Transverse colon (tissue), 4 donors: ENCODE measurements around the gene GABBR2. TPM values are rescaled to one million over a fixed set of nuclear protein-coding genes. Genes with fewer than 3 reads are reported as not detected.

Source experiments
- DNase-seq: peaks from one replicate; pipeline ENCODE4 v3.0.0-alpha.2; 2019
- H3K27ac ChIP-seq, 4 donors: fragments of 200-600 bp; sonication (generic); 2 replicates each; pipeline ENCODE4 v1.5.1; 2016 to 2018; ENCODE audit warnings: inconsistent platforms in 4 of 4
- H3K27me3 ChIP-seq: fragments of 200-600 bp; sonication (generic); 2 replicates; pipeline ENCODE4 v1.5.1; 2017; ENCODE audit warnings: inconsistent platforms
- H3K36me3 ChIP-seq, 4 donors: fragments of 200-600 bp; sonication (generic); 2 replicates each; pipeline ENCODE4 v1.5.1; 2017 to 2019; ENCODE audit warnings: inconsistent platforms in 4 of 4
- H3K4me1 ChIP-seq, 4 donors: fragments of 200-600 bp; sonication (generic); 2 replicates each; pipeline ENCODE4 v1.5.1; 2017 to 2020; ENCODE audit warnings: inconsistent platforms in 4 of 4
- H3K4me3 ChIP-seq, 4 donors: fragments of 200-600 bp; sonication (generic); 1 replicate in 1 of 4; 2 replicates in 3 of 4; pipeline versions ENCODE4 v1.5.1 to v1.6.1; 2017 to 2019; ENCODE audit warnings: inconsistent platforms in 4 of 4
- H3K9me3 ChIP-seq, 2 donors: fragments of 200-600 bp; sonication (generic); 2 replicates each; pipeline ENCODE4 v1.5.1; 2017 to 2019; ENCODE audit warnings: inconsistent platforms in 2 of 2
- EP300 ChIP-seq: sonication (generic); formaldehyde crosslinking; IDR thresholded peaks from one replicate; pipeline ENCODE4 v1.6.1; 2017; ENCODE audit warnings: antibody characterized with exemption, low read depth
- POLR2A ChIP-seq: fragments of 450-650 bp; IDR thresholded peaks from one replicate; pipeline ENCODE4 v1.6.1; 2016; ENCODE audit warnings: antibody characterized with exemption, mild to moderate bottlenecking, moderate library complexity
- POLR2AphosphoS5 ChIP-seq, 3 donors: sonication (generic); formaldehyde crosslinking; IDR thresholded peaks; one replicate each; pipeline ENCODE4 v1.6.1; 2016; ENCODE audit warnings: antibody characterized with exemption in 3 of 3
- WGBS, 2 donors: methylation state at CpG; one replicate each; pipeline ENCODE4 v1.1.5; 2018; ENCODE audit warnings: low coverage in 1 of 2; 5-methylcytosine and 5-hydroxymethylcytosine counted together
- in situ Hi-C, 4 donors: fragments of 200-750 bp; cut with MboI; loops; one replicate each; pipeline versions ENCODE4 v1.15.0 to v1.15.1; 2017; ENCODE audit warnings: low sequenced_read_pairs in 3 of 4, low pct_ligation_motif_present in 1 of 4, low pct_unique_long_range_greater_than_20kb in 1 of 4
- intact Hi-C: fragments of 100-400 bp; cut with DNase I; formaldehyde crosslinking; loops from one replicate; pipeline ENCODE4 v1.15.1; 2023; ENCODE audit warnings: low total_unique reads
- total RNA-seq, 4 donors: library from RNA; depleted of rRNA; stranded (reverse); fragments of >200 nt; gene quantifications; one replicate each; pipeline ENCODE4 v1.1.0, GENCODE V29; 2016
- TF ChIP-seq, protein P1 (sequence below), 5 experiments: fragments of 200-600 bp in 3 of 5; fragments of 450-650 bp in 2 of 5; sonication (generic) in 3 of 5; IDR thresholded peaks; 1 replicate in 2 of 5; 2 replicates in 3 of 5; pipeline ENCODE4 v1.5.1; 2016 to 2017; ENCODE audit warnings: antibody characterized with exemption in 5 of 5, inconsistent platforms in 3 of 5, mild to moderate bottlenecking in 2 of 5, moderate library complexity in 1 of 5

Gene GABBR2
- total RNA-seq, 4 donors from 2014 or later = not detected

GRCh38 chr9:98311541-98311940 lies 397.2 kb downstream of the GABBR2 start:
- TF ChIP-seq POLR2AphosphoS5 (IDR thresholded peaks at IDR 0.05) (no peak), EP300 (no peak), POLR2A (no peak)
- TF ChIP-seq, protein P1, sequence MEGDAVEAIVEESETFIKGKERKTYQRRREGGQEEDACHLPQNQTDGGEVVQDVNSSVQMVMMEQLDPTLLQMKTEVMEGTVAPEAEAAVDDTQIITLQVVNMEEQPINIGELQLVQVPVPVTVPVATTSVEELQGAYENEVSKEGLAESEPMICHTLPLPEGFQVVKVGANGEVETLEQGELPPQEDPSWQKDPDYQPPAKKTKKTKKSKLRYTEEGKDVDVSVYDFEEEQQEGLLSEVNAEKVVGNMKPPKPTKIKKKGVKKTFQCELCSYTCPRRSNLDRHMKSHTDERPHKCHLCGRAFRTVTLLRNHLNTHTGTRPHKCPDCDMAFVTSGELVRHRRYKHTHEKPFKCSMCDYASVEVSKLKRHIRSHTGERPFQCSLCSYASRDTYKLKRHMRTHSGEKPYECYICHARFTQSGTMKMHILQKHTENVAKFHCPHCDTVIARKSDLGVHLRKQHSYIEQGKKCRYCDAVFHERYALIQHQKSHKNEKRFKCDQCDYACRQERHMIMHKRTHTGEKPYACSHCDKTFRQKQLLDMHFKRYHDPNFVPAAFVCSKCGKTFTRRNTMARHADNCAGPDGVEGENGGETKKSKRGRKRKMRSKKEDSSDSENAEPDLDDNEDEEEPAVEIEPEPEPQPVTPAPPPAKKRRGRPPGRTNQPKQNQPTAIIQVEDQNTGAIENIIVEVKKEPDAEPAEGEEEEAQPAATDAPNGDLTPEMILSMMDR (IDR thresholded peaks at IDR 0.05) = no peak
- H3K9me3 ChIP-seq = no peaks in the 10 kb centered on the region
- no peak for DNase-seq
- no peak overlapping the region for H3K27ac ChIP-seq
- no peak overlapping the region for H3K4me3 ChIP-seq
- no peaks in the 10 kb centered on the region for H3K36me3 ChIP-seq
- no peaks in the 10 kb centered on the region for H3K27me3 ChIP-seq
- no peaks in the 10 kb centered on the region for H3K4me1 ChIP-seq
- in situ Hi-C loops = loop anchor here in 3 of 4 donors (10.0 to 25.0 kb wide), 3 partner anchors 376 to 476 kb away; partner anchors contain the start of gene ANKS6 (in 1 of the 3)
- intact Hi-C loops = loop anchor here (10.0 kb wide), 1 partner anchor 463 kb away; no protein-coding TSS in a partner anchor

- no peaks in the 10 kb centered on the region for H3K36me3 ChIP-seq
- no peaks in the 10 kb centered on the region for H3K4me1 ChIP-seq
- no peak for DNase-seq
- in situ Hi-C loops (loop anchor here in 3 of 4 donors (10.0 to 25.0 kb wide), 3 partner anchors 376 to 476 kb away; partner anchors contain the start of gene ANKS6 (in 1 of the 3)), intact Hi-C loops (loop anchor here (10.0 kb wide), 1 partner anchor 464 kb away; no protein-coding TSS in a partner anchor)
- WGBS, 2 donors = 81 to 94% methylated on average over 3 to 6 of the region's 6 CpGs
- H3K27me3 ChIP-seq = no peaks in the 10 kb centered on the region
- H3K4me3 ChIP-seq = no peak overlapping the region
- no peak overlapping the region for H3K27ac ChIP-seq
- H3K9me3 ChIP-seq = no peaks in the 10 kb centered on the region
- no peak for TF ChIP-seq POLR2A
- TF ChIP-seq, protein P1 (IDR thresholded peaks at IDR 0.05) = no peak
- TF ChIP-seq POLR2AphosphoS5 (IDR thresholded peaks at IDR 0.05) = no peak
- no peak for TF ChIP-seq EP300
Measured at GRCh38 chr9:98310752-98311392, 397.9 kb downstream of the GABBR2 start.

DNA sequence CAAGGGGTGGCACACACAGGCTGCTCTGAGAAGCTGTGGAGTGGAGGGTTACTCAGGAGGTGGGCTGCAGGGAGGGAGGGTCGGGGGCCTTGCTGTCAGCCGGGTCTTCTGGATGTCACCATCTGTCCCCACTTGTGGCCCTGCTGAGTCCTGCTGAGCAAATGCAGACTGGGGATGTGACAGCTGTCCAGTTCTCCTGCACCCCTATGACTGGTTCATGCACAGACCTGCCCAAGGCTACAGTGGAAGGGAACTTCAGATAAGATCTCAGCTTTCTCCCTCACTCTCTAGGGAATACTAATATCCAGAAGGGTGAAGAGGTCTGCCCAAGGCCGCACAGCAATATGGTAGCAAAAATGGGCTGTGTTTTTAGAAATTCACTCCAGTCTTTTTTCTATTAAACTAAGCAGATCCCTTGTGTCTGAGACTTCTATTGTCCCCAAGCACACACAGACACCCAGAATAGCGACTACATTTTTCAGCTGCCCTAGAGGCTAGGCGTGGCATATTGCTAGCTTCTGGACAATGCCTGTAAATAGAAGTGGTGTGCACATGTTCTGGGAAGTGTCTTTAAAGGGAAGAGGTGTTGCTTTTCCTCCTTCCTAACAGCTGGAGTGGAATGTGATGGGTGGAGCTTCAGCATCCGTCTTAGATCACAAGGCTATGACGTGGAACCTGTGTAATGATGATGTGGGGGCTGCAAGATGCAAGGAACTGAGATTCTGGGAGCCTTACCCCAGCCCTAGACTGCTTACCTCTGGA lies 402.2 kb downstream of the GABBR2 start:
- TF ChIP-seq POLR2A (no peak), POLR2AphosphoS5 (IDR thresholded peaks at IDR 0.05) (no peak), EP300 (no peak)
- TF ChIP-seq, protein P1 (IDR thresholded peaks at IDR 0.05) = no peak
- H3K4me3 ChIP-seq = no peak overlapping the region
- intact Hi-C loops (no loop called here), in situ Hi-C loops (loop anchor here in 2 of 4 donors (25.0 kb wide), 2 partner anchors 381 to 481 kb away; partner anchors contain the start of gene ANKS6 (in 1 of the 2))
- H3K9me3 ChIP-seq = no peaks in the 10 kb centered on the region
- WGBS, 2 donors = 47% methylated on average over 7 of the region's 7 CpGs; no CpG with 5 or more reads in 1 of the 2 donors
- H3K36me3 ChIP-seq = no peaks in the 10 kb centered on the region
- H3K27ac ChIP-seq = no peak overlapping the region
- no peaks in the 10 kb centered on the region for H3K27me3 ChIP-seq
- H3K4me1 ChIP-seq = no peaks in the 10 kb centered on the region
- no peak for DNase-seq

DNA sequence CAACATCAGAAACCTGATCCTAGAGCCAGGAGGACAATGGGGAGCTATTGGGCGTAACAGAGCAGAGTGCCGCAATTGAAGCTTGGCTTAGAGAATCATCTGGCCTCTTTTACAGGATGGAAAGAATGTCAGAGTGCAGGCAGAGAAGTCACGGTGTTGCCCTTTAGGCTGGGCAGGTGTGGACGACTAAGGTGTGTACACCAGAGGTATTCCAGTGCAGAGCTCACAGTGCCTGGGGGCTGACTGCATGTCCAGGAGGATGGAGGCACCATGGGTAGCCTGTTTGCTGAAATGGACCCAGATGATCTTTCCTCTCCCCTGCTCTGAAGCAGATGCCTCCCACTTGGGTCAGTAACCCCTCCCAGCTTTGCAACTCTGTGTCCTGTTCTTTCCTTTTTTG lies 404.4 kb downstream of the GABBR2 start:
- 87% methylated on average over 4 of the region's 4 CpGs; no CpG with 5 or more reads in 1 of the 2 donors for WGBS, 2 donors
- TF ChIP-seq POLR2AphosphoS5 (IDR thresholded peaks at IDR 0.05) (no peak), EP300 (no peak), POLR2A (no peak)
- TF ChIP-seq, protein P1 (IDR thresholded peaks at IDR 0.05) = no peak
- no peaks in the 10 kb centered on the region for H3K9me3 ChIP-seq
- DNase-seq = no peak
- no peaks in the 10 kb centered on the region for H3K4me1 ChIP-seq
- no peak overlapping the region for H3K27ac ChIP-seq
- H3K27me3 ChIP-seq = no peaks in the 10 kb centered on the region
- in situ Hi-C loops (loop anchor here in 2 of 4 donors (25.0 kb wide), 2 partner anchors 383 to 483 kb away; partner anchors contain the start of gene ANKS6 (in 1 of the 2)), intact Hi-C loops (no loop called here)
- no peak overlapping the region for H3K4me3 ChIP-seq
- no peaks in the 10 kb centered on the region for H3K36me3 ChIP-seq
